ENCODE measurements around the gene TMEM184B. TPM values are rescaled to one million over a fixed set of nuclear protein-coding genes. Genes with fewer than 3 reads are reported as not detected.

Gene TMEM184B
- total and polyA plus RNA-seq, 10 of the 15 experiments (the other 5 are each of a cell fraction or from before 2014, with no cell fraction given): 0.56 to 22.4 (median 7.9) TPM

DNA sequence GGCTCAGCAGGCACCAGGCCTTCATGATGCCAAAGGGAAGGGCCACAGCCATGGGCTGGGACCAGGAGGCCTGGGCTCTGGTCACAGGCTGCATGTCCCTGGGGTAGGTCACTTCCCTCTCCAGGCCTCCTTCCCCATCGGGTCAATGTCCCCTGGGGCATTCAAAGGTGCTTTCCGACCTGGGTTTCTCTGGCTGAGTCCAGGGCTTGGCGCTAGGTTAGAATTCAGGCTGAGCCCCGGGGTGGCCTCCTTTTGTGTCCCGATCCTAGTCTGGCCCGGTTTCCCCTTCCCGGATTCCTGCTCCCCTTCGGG lies 58.9 kb downstream of the TMEM184B start:
- Histone ChIP-seq H3K9ac (ENCODE audit: control insufficient read depth, insufficient read depth, low read length) (peak overlapping the region; percentile 3; the same call in 1 of the 2 replicates), H4K20me1 (ENCODE audit: control insufficient read depth, insufficient read depth) (no peaks in the 10 kb centered on the region), H3K4me3 (peak overlapping the region; percentile 58), H3K9me3 (replicated peaks; ENCODE audit: control insufficient read depth, insufficient read depth, low read length) (no peaks in the 10 kb centered on the region), H3K4me1 (ENCODE audit: control insufficient read depth, insufficient read depth, low read length) (peaks cover 44% of the 10 kb centered on the region), H3K27ac (ENCODE audit: control insufficient read depth, insufficient read depth) (peak overlapping the region; percentile 5; the same call in 1 of the 2 replicates), H3K27me3 (replicated peaks in 1 of 2; ENCODE audit: control insufficient read depth in 2 of 2, insufficient read depth in 2 of 2, low read length in 1 of 2) (no peaks in the 10 kb centered on the region), H3K4me2 (ENCODE audit: control insufficient read depth, insufficient read depth) (no peak overlapping the region; the same call in none of the 2 replicates), H3K36me3 (ENCODE audit: control insufficient read depth in 2 of 2, insufficient read depth in 2 of 2, low read length in 1 of 2) (no peaks in the 10 kb centered on the region; a peak in 2 of 4 replicates), H2AFZ (ENCODE audit: control insufficient read depth, low read depth, low read length) (no peak overlapping the region), H3K79me2 (ENCODE audit: control insufficient read depth, insufficient read depth, low read length) (no peaks in the 10 kb centered on the region)
- intact Hi-C loops (cut with micrococcal nuclease; ENCODE audit: unreplicated experiment) (loop anchor here (5.0 to 10.0 kb wide), 3 partner anchors 37 to 99 kb away; partner anchors contain the start of gene BAIAP2L2), in situ Hi-C loops (cut with MboI) (no loop called here)
- ChIA-PET CTCF (interaction anchor here (0.9 to 2.0 kb wide), 5 partner anchors 16 to 162 kb away, joined by 3 to 7 read pairs (median 4); partner anchors contain the start of gene PICK1), SMC1A (ENCODE audit: uncharacterized antibody, unreplicated experiment) (interaction anchor here (1.2 to 4.3 kb wide), 5 partner anchors 10 to 114 kb away, joined by 3 to 20 read pairs (median 9); partner anchors contain the start of genes MAFF and PLA2G6), POLR2A (interaction anchor here (1.0 to 1.7 kb wide), 5 partner anchors 9 to 492 kb away, joined by 3 to 10 read pairs (median 4); no protein-coding TSS in a partner anchor), RAD21 (ENCODE audit: unreplicated experiment) (interaction anchor here (0.8 to 3.4 kb wide), 6 partner anchors 11 to 115 kb away, joined by 3 to 13 read pairs (median 3); partner anchors contain the start of gene MAFF)
- ATAC-seq (peak; percentile 67), DNase-seq (ENCODE audit: low read depth, low spot score) (no peak), FAIRE-seq (no peak)
- no TSS peak for BruUV-seq (replicated peaks)
- WGBS (ENCODE audit: insufficient coverage, insufficient replicate concordance, low lambda C conversion rate, missing lambda C conversion rate): 5% methylated on average over 8 of the region's 8 CpGs
- TF ChIP-seq ETV6 (conservative IDR thresholded peaks at IDR 0.05 in 1 of 2, IDR thresholded peaks at IDR 0.05 in 1 of 2; ENCODE audit: borderline replicate concordance in 1 of 2, low read depth in 1 of 2): no peak
- TF ChIP-seq, protein P1, sequence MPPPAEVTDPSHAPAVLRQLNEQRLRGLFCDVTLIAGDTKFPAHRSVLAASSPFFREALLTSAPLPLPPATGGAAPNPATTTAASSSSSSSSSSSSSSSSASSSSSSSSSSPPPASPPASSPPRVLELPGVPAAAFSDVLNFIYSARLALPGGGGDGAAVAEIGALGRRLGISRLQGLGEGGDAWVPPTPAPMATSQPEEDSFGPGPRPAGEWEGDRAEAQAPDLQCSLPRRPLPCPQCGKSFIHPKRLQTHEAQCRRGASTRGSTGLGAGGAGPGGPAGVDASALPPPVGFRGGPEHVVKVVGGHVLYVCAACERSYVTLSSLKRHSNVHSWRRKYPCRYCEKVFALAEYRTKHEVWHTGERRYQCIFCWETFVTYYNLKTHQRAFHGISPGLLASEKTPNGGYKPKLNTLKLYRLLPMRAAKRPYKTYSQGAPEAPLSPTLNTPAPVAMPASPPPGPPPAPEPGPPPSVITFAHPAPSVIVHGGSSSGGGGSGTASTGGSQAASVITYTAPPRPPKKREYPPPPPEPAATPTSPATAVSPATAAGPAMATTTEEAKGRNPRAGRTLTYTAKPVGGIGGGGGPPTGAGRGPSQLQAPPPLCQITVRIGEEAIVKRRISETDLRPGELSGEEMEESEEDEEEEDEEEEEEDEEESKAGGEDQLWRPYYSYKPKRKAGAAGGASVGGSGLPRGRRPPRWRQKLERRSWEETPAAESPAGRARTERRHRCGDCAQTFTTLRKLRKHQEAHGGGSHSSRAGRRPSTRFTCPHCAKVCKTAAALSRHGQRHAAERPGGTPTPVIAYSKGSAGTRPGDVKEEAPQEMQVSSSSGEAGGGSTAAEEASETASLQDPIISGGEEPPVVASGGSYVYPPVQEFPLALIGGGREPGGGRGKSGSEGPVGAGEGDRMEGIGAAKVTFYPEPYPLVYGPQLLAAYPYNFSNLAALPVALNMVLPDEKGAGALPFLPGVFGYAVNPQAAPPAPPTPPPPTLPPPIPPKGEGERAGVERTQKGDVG (CRISPR knock-in tag; IDR thresholded peaks at IDR 0.05): no peak
- peak; percentile 88 for TF ChIP-seq MEF2B (IDR thresholded peaks at IDR 0.05; ENCODE audit: partially characterized antibody, poor library complexity, severe bottlenecking)
- no peak for TF ChIP-seq BRCA1 (IDR thresholded peaks at IDR 0.05; ENCODE audit: low read depth, low read length)
- TF ChIP-seq RELA (IDR thresholded peaks at IDR 0.05; ENCODE audit: borderline replicate concordance, partially characterized antibody): peak; percentile 55
- peak; percentile 75; the same call in 1 of the 2 replicates for TF ChIP-seq RELB (IDR thresholded peaks at IDR 0.05; ENCODE audit: low read depth)
- no peak for TF ChIP-seq HDAC2 (IDR thresholded peaks at IDR 0.05)
- TF ChIP-seq NFYA (IDR thresholded peaks at IDR 0.05; ENCODE audit: borderline replicate concordance, low read depth, low read length): no peak
- peak; percentile 33 to 39; a peak in 2 of 4 replicates for TF ChIP-seq IKZF2 (IDR thresholded peaks at IDR 0.05)
- TF ChIP-seq USF1 (IDR thresholded peaks at IDR 0.05; ENCODE audit: borderline replicate concordance, extremely low read length, insufficient read depth, low read depth, low read length): no peak
- 0 out of 2 replicates have a peak, but pooled peaks have one; percentile 13 for TF ChIP-seq NR2F1 (conservative IDR thresholded peaks at IDR 0.05)
- peak; percentile 33; the same call in 1 of the 2 replicates for TF ChIP-seq EED (IDR thresholded peaks at IDR 0.05; ENCODE audit: low read depth)
- TF ChIP-seq, protein P2, sequence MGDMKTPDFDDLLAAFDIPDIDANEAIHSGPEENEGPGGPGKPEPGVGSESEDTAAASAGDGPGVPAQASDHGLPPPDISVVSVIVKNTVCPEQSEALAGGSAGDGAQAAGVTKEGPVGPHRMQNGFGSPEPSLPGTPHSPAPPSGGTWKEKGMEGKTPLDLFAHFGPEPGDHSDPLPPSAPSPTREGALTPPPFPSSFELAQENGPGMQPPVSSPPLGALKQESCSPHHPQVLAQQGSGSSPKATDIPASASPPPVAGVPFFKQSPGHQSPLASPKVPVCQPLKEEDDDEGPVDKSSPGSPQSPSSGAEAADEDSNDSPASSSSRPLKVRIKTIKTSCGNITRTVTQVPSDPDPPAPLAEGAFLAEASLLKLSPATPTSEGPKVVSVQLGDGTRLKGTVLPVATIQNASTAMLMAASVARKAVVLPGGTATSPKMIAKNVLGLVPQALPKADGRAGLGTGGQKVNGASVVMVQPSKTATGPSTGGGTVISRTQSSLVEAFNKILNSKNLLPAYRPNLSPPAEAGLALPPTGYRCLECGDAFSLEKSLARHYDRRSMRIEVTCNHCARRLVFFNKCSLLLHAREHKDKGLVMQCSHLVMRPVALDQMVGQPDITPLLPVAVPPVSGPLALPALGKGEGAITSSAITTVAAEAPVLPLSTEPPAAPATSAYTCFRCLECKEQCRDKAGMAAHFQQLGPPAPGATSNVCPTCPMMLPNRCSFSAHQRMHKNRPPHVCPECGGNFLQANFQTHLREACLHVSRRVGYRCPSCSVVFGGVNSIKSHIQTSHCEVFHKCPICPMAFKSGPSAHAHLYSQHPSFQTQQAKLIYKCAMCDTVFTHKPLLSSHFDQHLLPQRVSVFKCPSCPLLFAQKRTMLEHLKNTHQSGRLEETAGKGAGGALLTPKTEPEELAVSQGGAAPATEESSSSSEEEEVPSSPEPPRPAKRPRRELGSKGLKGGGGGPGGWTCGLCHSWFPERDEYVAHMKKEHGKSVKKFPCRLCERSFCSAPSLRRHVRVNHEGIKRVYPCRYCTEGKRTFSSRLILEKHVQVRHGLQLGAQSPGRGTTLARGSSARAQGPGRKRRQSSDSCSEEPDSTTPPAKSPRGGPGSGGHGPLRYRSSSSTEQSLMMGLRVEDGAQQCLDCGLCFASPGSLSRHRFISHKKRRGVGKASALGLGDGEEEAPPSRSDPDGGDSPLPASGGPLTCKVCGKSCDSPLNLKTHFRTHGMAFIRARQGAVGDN (IDR thresholded peaks at IDR 0.05): no peak

Data from GM12878 (cell line).